Measurements from ENCODE around the gene LRRC57.

Gene LRRC57

DNA sequence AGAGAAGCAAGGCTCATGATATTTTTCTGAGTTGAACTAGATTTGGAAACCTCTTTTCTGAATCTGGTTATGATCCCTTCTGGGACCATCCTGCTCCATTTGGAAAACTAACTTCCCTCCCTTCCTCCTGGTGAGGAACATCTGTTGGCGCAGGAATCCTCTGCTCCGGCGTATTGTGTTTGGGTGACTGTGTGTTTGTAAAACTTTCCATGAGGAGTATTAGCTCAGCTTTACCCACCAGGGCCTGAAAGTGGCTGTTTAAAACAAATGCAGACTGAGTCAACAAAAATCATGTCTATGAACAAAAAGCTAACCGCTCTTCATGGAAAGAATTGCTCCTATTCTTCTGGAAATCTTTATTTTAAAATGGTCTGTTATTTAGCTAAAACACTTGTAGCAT is 44.5 kb upstream of the LRRC57 start:
- no peaks in the 10 kb centered on the region; the same call in 1 of the 2 replicates for H3K36me3 ChIP-seq (replicated peaks; ENCODE audit: insufficient read depth, low read length)
- H3K9me2 ChIP-seq (replicated peaks; ENCODE audit: insufficient read depth, low read length) = no peaks in the 10 kb centered on the region
- no peak overlapping the region for H2AFZ ChIP-seq (ENCODE audit: low read length)
- no peaks in the 10 kb centered on the region for H3F3A ChIP-seq (ENCODE audit: insufficient read depth, low read length)
- no peaks in the 10 kb centered on the region for H4K20me1 ChIP-seq (ENCODE audit: insufficient read depth, low read length)
- H3K27ac ChIP-seq (ENCODE audit: low read length) = no peak overlapping the region
- no peaks in the 10 kb centered on the region for H3K9me3 ChIP-seq (replicated peaks; ENCODE audit: insufficient read depth, low read length)
- H3K4me1 ChIP-seq (ENCODE audit: low read length) = no peaks in the 10 kb centered on the region
- H3K27me3 ChIP-seq (replicated peaks; ENCODE audit: insufficient read depth, low read length) = no peaks in the 10 kb centered on the region
- no peak for DNase-seq
- no peak overlapping the region for H3K4me3 ChIP-seq (ENCODE audit: low read length)
- H3K79me2 ChIP-seq (ENCODE audit: low read length) = peaks cover 48% of the 10 kb centered on the region
- no peak overlapping the region for H3K4me2 ChIP-seq (ENCODE audit: low read depth, low read length)
- no peak for TF ChIP-seq EZH2phosphoT487 (IDR thresholded peaks at IDR 0.05; ENCODE audit: low read length)
- no peak overlapping the region for H3K9ac ChIP-seq (ENCODE audit: low read length)

DNA sequence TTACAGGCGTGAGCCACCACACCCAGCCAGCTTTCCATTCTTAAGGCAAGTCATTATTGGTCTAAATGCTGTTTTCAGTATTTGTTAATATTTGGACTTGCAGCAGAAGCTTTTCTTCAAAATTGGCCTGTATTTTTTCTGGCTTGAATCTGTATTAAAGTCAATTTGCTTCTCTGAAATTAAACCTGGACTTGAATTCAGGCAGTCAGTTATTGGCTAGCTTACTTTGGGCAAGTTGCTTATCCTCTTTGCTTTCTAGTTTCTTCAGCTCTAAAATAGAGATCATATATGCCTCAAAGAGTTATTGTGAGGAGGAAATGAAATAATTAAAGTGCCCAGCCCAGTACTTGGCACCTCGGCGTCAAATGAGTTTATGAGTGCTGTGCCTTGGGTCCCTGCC is 44.1 kb upstream of the LRRC57 start:
- Histone ChIP-seq H3K9ac (ENCODE audit: low read length) (no peak overlapping the region), H3F3A (ENCODE audit: insufficient read depth, low read length) (no peaks in the 10 kb centered on the region), H3K4me3 (ENCODE audit: low read length) (no peak overlapping the region), H3K27ac (ENCODE audit: low read length) (no peak overlapping the region), H3K9me3 (replicated peaks; ENCODE audit: insufficient read depth, low read length) (no peaks in the 10 kb centered on the region), H3K4me1 (ENCODE audit: low read length) (no peaks in the 10 kb centered on the region), H3K36me3 (replicated peaks; ENCODE audit: insufficient read depth, low read length) (no peaks in the 10 kb centered on the region; the same call in 1 of the 2 replicates), H3K27me3 (replicated peaks; ENCODE audit: insufficient read depth, low read length) (no peaks in the 10 kb centered on the region), H3K9me2 (replicated peaks; ENCODE audit: insufficient read depth, low read length) (no peaks in the 10 kb centered on the region), H3K4me2 (ENCODE audit: low read depth, low read length) (no peak overlapping the region), H2AFZ (ENCODE audit: low read length) (no peak overlapping the region), H4K20me1 (ENCODE audit: insufficient read depth, low read length) (no peaks in the 10 kb centered on the region), H3K79me2 (ENCODE audit: low read length) (peaks cover 52% of the 10 kb centered on the region)
- TF ChIP-seq, protein P1, sequence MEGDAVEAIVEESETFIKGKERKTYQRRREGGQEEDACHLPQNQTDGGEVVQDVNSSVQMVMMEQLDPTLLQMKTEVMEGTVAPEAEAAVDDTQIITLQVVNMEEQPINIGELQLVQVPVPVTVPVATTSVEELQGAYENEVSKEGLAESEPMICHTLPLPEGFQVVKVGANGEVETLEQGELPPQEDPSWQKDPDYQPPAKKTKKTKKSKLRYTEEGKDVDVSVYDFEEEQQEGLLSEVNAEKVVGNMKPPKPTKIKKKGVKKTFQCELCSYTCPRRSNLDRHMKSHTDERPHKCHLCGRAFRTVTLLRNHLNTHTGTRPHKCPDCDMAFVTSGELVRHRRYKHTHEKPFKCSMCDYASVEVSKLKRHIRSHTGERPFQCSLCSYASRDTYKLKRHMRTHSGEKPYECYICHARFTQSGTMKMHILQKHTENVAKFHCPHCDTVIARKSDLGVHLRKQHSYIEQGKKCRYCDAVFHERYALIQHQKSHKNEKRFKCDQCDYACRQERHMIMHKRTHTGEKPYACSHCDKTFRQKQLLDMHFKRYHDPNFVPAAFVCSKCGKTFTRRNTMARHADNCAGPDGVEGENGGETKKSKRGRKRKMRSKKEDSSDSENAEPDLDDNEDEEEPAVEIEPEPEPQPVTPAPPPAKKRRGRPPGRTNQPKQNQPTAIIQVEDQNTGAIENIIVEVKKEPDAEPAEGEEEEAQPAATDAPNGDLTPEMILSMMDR (IDR thresholded peaks at IDR 0.05; ENCODE audit: low read length) = no peak
- TF ChIP-seq EZH2phosphoT487 (IDR thresholded peaks at IDR 0.05; ENCODE audit: low read length) = no peak
- no peak for TF ChIP-seq EZH2 (optimal IDR thresholded peaks at IDR 0.05; ENCODE audit: low read depth, low read length)
- DNase-seq = no peak

DNA sequence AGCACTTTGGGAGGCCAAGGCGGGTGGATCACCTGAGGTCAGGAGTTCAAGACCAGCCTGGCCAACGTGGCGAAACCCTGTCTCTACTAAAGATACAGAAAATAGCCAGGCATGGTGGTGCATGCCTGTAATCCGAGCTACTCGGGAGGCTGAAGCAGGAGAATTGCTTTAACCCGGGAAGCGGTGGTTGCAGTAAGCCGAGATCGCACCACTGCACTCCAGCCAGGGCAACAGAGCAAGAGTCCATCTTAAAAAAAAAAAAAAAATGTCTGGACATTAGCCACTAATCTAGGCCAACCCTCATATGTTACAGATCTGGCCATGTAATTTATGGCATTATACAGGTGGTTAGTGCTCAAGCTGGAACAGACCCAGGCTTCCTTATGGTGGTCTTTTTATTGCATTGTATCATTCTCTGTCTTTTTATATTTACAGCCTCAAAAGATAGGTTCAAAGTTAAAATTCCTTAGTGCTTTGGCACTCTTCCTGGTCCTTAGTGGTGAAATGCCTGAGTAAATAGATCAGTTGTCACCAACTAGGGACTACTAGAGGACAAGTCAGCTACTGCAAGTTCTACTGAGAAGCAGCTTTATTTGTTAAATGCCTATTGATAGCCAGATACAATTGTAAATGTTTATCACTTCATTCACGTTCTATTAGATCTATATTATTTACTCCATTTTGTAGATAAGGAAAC is 42.8 kb upstream of the LRRC57 start:
- no peak for DNase-seq
- H3K9me2 ChIP-seq (replicated peaks; ENCODE audit: insufficient read depth, low read length) = no peaks in the 10 kb centered on the region
- no peaks in the 10 kb centered on the region for H3F3A ChIP-seq (ENCODE audit: insufficient read depth, low read length)
- no peak overlapping the region for H3K4me2 ChIP-seq (ENCODE audit: low read depth, low read length)
- H3K4me3 ChIP-seq (ENCODE audit: low read length) = no peak overlapping the region
- TF ChIP-seq EZH2phosphoT487 (IDR thresholded peaks at IDR 0.05; ENCODE audit: low read length) = no peak
- TF ChIP-seq, protein P1 (IDR thresholded peaks at IDR 0.05; ENCODE audit: low read length) = peak; percentile 46
- H3K27me3 ChIP-seq (replicated peaks; ENCODE audit: insufficient read depth, low read length) = no peaks in the 10 kb centered on the region
- no peaks in the 10 kb centered on the region for H4K20me1 ChIP-seq (ENCODE audit: insufficient read depth, low read length)
- H3K9ac ChIP-seq (ENCODE audit: low read length) = no peak overlapping the region
- no peaks in the 10 kb centered on the region for H3K9me3 ChIP-seq (replicated peaks; ENCODE audit: insufficient read depth, low read length)
- peaks cover 42% of the 10 kb centered on the region for H3K79me2 ChIP-seq (ENCODE audit: low read length)
- H3K27ac ChIP-seq (ENCODE audit: low read length) = no peak overlapping the region
- H3K4me1 ChIP-seq (ENCODE audit: low read length) = no peaks in the 10 kb centered on the region
- no peak overlapping the region for H2AFZ ChIP-seq (ENCODE audit: low read length)
- no peaks in the 10 kb centered on the region; the same call in 1 of the 2 replicates for H3K36me3 ChIP-seq (replicated peaks; ENCODE audit: insufficient read depth, low read length)

DNA sequence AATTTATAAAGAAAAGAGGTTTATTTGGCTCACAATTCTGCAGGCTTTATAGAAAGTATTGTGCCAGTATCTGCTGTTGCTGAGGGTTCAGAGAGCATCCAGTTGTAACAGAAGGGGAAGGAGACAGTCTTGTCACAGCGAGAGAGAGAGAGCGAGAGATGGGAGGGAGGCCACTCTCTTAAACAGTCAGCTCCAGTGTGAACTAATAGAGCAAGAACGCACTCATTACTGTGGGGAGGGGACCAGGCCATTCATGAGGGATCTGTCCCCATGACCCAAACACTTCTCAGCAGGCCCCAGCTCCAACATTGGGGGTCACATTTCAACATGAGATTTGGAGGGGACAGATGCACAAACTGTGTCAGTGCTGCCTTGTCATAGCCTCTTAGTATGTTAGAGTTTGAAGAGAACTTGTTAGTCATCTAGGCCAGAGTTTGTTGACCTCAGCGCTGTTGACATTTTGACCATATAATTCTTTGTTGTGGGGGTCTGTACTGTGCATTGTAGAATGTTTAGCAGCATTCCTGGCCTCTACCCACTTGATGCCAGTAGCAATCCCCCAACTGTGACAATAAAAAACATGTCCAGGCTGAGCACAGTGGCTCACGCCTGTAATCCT is 42.1 kb upstream of the LRRC57 start:
- H3K4me1 ChIP-seq (ENCODE audit: low read length) = no peaks in the 10 kb centered on the region
- H3K27ac ChIP-seq (ENCODE audit: low read length) = no peak overlapping the region
- no peak overlapping the region for H3K4me3 ChIP-seq (ENCODE audit: low read length)
- H3K9me2 ChIP-seq (replicated peaks; ENCODE audit: insufficient read depth, low read length) = no peaks in the 10 kb centered on the region
- no peaks in the 10 kb centered on the region for H4K20me1 ChIP-seq (ENCODE audit: insufficient read depth, low read length)
- H2AFZ ChIP-seq (ENCODE audit: low read length) = no peak overlapping the region
- H3K27me3 ChIP-seq (replicated peaks; ENCODE audit: insufficient read depth, low read length) = no peaks in the 10 kb centered on the region
- TF ChIP-seq, protein P1 (IDR thresholded peaks at IDR 0.05; ENCODE audit: low read length) = no peak
- TF ChIP-seq EZH2 (optimal IDR thresholded peaks at IDR 0.05; ENCODE audit: low read depth, low read length) (no peak), EZH2phosphoT487 (IDR thresholded peaks at IDR 0.05; ENCODE audit: low read length) (no peak)
- no peaks in the 10 kb centered on the region for H3F3A ChIP-seq (ENCODE audit: insufficient read depth, low read length)
- DNase-seq = no peak
- peaks cover 47% of the 10 kb centered on the region; the same call in 1 of the 2 replicates for H3K79me2 ChIP-seq (ENCODE audit: low read length)
- no peaks in the 10 kb centered on the region for H3K9me3 ChIP-seq (replicated peaks; ENCODE audit: insufficient read depth, low read length)
- no peak overlapping the region for H3K4me2 ChIP-seq (ENCODE audit: low read depth, low read length)
- no peak overlapping the region for H3K9ac ChIP-seq (ENCODE audit: low read length)
- no peaks in the 10 kb centered on the region; the same call in 1 of the 2 replicates for H3K36me3 ChIP-seq (replicated peaks; ENCODE audit: insufficient read depth, low read length)

Measured in MM.1S (cell line).